Measurements from ENCODE around the gene SMAD7.

SMAD7 gene

DNA sequence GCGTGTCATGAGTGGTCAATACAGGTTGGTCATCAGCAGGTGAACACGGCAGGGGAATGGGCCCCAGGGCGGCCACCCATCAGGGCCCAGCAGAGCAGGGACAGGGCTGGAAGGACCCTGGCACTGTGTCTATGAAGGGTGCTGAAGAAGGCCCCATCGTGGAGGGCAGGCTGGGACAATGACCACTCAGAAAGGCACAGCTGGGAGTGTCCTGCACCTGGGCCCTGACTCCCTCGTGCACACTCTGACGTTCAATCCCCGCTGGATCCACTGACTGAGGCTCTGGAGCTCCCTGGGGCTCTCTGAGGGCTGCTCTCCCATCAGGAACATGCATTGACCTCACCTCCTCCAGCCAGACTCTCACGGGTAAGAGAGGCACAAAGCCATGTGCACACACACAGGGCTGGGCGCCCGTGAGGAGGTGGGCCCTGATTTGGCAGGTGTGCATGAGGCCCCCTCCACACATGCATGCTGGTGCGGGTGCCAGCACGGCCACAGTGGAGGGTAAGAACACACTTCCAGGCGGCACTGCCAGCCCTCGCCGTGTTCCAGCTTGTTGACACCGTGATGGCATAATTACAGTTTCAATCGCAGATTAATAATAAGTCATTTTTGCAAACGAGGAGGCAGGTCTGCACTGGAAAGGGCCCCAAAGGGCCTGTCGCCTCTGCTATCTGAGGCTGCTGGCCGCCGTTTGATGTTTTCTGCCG, 58.5 kb downstream of the SMAD7 start:
- no peak for DNase-seq

DNA sequence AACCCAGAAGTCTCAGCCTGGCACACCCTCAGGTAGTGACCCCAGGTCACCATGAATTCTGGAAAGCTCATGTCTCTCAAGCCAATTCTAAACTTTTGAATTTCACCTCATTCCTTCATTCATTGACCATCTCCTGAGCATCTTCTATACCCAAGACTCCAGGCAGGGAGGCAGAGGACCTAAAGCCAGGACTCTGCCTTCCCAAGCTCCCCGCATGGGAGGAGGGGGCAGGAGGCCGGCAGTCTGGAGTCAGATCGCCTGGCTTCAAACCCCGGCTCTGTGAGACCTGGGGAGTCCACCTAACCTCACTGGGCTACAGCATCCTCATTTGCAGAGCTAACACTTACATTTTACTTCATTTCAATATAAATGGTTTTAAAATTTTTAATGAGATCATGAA, 59.0 kb downstream of the SMAD7 start:
- DNase-seq, result no peak

DNA sequence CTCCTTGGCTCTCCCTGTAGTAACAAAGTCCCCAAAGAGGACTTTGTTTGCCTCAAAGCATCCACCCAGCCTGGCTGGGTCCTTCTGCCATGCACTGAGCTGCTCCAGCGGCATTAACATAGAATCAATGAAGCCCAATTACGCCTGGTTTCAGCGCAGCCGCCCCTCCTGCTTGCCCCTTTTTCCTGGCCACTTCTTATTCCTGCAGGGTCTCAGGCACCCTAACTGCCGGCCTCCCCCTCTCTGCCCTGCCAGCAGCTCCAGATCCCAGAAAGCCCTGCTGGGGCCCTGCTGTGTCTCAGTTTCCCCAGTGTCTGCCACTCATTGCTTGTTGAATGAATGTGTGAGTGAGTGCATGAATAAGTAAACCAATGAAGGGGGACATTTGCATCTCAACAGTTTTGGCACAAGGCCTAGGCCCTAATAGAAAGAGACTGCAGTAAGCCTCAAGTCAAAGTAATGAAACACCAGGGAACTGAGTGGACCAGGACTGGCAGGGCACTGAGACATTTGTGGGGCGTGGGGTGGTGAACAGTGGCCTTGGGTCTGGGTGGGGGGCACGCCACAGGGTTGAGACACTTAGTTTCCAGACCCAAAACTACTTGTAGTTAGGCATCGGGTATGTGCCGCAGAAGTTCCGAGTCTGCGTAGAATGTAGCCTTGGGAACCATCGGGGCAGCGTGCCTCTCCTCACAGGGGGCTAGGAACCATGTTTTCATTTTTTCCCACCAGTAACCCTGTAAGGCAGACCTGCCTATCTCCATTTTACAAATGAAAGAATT, 60.6 kb downstream of the SMAD7 start:
- peak; percentile 4 for DNase-seq

DNA sequence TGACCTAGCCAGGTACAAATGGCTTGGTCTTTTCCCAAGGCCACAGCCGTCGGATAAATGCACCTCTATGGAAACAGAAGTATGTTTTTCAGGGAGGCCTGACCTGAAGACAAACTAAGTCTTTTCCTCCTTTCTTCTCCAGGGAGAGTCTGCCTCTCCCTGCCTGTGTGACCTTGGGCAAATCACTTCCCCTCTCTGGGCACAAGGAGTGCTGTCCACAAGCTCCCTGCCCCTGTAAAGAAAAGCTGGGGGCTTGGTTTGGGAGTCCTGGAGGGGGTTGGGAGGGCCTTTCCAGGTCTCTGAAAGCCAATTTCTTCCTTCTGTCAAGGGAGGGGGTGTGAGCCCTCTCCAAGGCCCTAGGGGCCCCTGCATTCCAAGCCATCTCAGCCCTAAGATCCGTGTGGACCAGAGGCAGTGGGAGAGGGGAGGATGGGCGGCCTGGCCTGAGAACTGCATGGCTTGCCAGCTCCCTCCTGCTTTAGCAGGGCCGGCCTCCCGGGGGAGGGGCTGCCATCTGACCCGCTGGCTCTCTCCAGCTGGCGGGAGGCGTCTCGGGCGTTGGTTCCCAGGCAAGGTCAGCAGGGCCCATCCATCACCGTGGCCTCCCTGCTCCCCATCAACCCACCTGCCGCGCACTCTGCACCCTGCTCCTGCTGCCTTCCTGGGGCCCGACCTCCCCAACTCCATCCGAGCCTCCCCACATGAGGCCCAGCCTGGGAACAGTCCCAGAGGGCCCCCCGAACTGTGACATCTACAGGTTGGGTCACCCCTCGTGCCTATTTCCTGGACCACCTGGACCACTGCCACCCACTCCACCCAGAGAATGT, 61.4 kb downstream of the SMAD7 start:
- DNase-seq, result peak; percentile 3

DNA sequence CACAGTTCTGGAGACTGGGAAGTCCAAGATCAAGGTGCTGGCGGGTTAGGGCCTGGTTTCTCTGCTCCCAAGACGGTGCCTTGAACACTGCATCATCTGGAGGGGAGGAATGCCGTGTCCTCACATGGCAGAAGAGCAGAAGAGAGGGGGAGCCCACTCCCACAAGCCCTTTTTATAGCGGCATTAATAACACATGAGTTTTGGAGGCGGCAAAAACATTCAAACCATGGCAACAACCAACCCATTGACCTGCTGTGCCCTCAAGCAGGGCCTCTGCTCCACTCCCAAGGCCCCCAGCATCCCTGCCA, 62.0 kb downstream of the SMAD7 start:
- DNase-seq, result peak; percentile 0

DNA sequence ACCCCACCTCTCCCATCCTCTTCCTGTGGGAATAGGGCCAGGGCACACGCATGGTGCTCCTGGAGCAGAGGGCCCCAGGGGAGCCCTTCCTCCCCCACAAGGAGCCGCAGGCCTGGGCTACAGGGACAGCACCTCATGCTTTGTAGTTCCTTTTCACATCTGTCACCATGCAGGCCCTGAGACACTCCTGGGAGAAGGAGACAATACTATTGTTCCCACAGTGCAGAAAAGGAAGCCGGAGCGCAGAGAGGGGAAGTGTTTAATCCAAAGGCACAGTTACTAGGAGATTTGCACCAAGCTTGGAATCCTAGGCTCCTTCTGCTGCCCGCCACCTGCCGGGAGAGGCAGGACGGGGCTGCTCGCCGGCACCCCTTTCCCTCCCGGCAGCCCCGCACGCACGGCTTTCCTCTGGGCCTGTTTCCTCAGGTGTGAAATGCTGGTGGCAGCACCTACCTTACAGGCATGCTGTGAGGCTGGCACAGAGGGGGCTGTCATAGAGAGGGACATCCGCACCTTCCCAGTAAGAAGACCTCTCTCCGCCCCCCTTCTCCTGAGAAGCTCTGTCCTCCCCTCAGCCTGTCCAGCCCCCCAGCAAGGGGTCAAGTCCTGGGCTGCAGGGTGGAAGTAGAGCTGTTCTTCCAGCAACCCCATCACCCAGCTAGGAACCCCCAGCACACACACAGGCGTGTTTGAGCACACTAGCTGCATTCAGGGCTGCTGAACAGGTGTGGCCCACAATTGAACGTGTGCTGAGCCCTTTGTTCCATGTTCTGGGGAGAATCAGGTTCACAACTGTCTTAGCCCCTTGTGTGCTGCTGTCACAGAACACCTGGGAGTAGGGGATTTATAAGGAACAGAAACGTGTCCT, 62.6 kb downstream of the SMAD7 start:
- peak; percentile 2 for DNase-seq

DNA sequence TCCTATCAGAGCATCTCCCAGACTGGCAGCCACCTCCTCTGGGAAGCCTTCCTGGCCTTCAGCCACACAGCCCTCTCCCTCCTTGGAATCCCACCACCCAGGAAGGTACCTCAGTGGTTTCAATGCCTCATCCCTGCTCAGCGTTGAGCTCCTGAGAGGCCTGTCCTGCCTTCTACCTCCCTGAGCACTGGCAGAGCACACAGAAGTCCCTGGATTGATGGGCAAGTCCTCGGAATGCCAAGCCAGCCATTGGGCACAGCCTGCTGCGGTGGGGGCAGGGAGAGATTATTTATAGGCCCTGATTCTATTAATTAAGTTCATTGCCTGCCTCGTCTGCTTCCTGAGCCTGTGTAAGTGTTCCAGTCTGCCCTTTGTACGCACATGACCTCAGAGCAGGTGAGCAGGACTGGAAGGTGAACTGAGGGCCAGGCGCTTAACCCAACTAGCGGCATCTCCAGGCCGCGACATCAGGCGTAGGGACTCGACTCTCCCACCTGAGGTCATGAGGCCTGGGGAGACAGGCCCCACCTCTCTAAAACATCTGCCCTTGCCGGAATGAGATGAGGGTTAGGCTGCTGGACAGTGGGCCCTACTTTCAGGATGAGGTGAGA, 63.4 kb downstream of the SMAD7 start:
- DNase-seq, result peak; percentile 3

DNA sequence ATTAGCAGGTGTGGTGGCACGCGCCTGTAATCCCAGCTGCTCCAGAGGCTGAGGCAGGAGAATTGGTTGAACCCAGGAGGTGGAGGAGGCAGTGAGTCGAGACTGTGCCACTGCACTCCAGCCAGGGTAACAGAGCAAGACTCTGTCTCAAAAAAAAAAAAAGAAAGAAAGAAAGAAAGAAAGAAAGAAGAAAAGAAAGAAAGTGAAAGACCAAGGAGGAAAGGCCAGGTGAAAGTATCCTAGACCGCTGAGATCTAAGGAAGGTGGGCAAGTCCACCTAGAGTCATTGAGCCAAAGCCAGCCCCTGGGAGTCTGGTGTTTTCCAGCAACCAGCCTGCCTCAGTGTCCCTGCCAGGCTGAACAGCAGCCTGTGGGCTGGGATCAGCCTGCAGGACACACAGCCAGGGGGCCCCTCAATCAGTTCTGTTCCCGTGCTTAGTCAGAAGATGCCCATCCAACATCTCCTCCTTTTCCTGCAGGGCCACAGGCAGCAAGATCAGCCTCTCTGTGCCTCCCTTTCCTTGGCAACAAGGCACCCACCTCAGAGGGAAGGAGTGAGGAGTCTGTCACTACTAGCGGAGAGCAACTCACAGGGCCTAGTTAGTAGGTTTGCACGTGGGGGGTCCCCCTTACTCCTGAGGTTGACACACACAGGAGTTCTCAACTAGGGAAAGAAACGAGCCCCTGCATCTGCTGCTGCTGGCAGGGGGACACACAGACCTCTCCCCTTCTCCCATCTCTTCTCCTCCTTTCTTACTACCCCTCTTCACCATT, 64.1 kb downstream of the SMAD7 start:
- DNase-seq, result peak; percentile 0

DNA sequence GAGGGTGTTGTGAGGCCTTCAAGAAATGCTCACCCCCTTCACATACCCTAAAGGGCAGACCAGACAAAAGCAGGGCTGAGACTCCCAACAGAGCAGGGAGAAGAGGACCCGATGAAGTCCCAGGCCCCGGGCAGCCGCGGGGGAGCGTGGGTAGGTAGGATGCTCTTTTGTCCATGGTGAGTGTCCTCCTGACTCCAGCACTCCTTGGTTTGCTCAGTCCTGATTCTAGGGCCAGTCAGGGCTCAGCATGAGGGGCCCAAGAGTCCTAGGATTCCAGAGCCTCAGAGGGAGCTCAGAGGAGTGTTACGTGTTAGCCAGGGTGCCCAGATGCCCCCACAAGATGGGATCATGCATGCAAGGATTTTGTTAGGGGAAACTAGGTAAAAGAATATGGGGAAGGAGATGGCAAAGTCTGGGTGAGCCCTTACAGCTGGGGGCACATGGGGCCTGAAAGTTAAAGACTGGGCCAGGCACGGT, 64.8 kb downstream of the SMAD7 start:
- DNase-seq, result no peak

DNA sequence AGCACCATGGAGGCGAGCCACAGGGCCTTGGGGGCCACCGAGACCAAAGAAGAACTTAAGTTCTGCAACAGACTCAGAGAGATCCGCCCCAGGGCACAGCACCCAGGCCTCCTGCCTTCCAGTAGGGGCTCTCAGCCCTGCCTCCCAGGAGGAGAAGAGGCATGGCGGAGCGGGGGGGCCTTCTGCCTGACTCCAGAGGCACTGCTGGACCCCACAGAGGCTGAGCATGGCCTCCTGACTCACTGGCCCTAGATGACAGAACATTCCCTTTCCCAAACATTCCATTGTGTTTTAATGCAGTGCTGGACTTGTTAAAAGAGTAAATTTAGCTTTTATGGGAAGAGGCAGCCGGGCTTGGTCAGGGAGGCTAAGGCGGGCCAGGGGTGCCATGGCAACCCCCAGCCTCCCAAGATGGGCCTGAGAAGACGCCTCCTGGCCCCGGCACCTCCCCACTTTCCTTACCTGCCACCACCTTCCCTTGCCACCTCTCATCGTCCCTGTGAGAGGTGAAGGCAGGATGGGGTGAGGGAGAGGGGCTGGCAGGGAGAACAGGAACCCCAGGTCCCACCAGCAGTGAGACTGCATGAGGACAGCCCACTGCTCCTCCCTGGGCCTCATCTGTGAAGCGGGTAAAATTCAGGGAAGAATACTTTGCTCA, 65.4 kb downstream of the SMAD7 start:
- no peak for DNase-seq

DNA sequence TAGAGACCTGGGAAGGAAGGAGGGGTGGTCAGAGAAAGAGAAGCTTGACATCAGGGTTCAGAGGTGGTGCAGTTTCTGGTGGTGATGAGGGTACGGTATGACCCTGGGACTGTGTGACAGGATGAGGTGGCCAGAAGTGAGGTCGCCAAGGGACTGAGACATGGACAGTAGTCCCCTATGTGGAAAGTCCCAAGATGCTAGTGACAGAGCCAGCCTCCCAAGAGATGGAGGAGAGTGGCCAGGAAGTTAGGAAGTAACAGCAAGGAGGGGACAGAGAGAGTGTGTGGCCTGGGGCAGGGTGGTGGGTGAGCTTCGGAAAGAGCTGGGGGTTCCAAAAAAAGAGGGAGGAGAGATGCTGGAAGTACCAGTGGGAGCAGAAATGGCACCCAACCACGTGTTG, 66.0 kb downstream of the SMAD7 start:
- no peak for DNase-seq

DNA sequence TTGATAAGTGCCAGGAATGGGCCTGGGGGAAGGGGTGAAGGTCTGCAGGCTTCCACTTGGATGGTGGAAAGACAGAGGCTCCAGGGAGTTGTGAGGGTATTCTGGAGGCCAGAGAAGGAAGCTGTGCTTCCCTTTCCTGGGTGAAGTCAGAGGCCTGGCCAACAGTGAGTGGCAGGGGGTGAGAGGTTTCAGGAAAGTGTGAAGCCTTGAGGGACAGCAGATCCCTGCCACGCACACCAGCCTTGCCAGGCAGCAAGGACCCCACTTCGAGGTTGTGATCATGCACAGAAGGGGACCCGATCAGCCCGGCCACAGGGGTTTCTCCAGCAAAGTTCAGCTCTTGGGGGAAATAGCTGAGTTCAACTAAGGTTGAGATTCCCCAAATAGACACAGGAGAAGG, 66.5 kb downstream of the SMAD7 start:
- no peak for DNase-seq

DNA sequence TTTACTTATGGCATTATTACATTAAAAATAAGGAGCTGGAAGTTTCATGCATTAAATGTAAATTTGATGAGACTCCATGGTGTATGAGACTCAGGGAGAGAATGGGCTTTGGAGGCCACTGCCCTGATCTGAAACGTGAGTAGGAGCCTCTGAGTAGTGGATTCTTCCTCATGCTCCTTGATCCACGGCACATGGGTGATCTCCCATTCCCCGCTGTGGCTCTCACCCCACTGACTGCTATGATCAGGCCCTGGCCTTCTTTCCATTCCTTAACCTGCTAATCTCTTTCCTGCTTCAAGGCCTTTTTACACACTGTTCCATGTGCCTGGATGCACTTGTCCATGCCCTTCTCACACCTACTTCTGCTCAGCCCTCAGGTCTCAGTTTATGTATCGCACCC, 68.4 kb downstream of the SMAD7 start:
- DNase-seq, result no peak

DNA sequence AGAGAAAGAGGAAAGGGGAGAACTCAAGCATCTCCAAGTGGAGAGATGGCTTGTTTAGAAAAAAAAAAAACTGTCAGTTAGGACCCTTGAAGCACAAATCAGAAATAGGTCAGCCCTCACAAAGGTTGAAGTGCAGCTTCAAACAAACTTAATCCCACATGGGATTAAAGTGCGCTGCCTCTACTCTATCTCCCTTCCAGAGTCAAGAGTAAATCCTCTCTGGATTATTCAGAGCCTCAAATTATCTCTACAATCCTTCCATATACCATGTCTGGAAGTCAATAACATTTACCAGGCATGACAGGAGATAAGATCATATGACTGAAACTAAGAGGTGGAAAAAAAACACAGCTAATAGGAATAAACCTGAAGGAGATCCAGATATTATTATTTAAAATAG, 69.8 kb downstream of the SMAD7 start:
- no peak for DNase-seq

DNA sequence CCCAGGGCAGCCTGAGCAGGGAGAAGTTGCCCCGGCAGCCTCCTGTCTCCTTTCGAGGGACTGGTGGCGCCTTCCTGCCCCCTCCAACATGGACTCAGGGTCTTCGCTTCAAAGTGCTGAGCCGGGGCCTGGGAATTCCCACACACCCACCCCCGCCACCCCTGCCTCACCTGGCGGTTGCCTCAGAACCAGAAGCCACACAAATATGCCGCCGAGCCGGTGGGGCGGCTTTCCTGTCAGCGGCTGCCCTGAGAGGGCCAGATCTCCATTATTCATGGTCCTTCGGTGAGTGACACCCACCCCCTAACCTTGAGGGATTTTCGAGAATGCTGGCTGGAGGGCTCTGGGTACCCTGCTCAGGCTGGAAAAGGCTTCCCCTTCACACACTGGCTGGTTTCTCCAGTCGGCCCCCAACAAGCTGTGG, 71.7 kb downstream of the SMAD7 start:
- no peak for DNase-seq

DNA sequence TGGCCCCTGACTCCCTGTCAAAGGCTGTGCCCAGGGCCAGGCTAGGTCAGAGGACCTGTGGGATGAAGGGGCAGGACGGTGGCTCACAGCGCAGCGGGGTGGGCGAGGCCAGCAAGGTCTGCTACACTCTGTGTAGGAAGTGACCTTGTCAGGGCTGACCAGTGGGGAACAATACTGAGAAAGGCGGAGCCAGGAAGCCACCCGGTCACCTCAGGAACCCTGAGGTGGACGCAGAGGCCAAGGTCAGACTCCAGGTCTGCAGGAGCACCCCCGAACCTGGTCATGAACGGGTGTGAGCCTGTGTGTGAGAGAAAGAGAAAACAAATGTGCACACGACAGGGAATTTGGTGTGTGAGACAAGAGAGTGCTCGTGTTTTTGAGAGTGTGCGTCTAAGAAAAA, 72.3 kb downstream of the SMAD7 start:
- no peak for DNase-seq

DNA sequence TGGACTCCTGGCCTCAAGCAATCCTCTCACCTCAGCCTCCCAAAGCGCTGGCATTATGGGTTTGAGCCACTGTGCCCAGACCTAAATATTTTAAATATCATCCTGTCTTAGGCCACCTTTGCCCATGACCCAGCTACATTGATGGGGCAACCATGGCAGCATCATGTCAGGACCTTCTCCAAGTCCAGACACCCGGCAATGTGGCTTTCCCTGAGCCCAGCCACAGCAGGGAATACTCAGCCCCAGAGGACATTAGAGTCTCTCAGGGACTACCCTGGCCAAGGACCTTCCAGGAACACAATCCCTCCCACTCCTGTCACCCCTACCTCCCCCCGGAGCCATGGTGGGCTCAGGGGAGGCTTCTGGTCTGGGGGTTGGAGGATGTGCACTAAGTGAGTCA, 72.8 kb downstream of the SMAD7 start:
- no peak for DNase-seq

DNA sequence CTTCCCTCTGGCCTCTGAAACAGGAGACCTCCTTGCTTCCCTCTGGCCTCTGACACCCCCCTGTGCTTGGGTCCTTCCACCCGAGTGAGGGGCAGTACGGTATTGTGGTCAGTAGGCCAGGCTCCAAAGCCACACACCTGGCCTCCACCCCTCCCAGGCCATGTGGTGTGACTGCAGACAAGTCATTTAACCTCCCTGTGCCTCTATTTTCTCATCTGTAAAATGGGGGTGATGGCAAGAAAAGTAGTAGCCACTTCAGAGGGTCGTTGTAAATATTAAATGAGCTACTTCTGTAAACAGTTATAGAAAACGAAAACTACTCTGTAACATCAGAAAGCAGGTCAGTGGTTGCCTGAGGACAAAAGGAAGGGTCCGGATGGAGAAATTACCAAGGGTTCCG, 74.2 kb downstream of the SMAD7 start:
- no peak for DNase-seq

DNA sequence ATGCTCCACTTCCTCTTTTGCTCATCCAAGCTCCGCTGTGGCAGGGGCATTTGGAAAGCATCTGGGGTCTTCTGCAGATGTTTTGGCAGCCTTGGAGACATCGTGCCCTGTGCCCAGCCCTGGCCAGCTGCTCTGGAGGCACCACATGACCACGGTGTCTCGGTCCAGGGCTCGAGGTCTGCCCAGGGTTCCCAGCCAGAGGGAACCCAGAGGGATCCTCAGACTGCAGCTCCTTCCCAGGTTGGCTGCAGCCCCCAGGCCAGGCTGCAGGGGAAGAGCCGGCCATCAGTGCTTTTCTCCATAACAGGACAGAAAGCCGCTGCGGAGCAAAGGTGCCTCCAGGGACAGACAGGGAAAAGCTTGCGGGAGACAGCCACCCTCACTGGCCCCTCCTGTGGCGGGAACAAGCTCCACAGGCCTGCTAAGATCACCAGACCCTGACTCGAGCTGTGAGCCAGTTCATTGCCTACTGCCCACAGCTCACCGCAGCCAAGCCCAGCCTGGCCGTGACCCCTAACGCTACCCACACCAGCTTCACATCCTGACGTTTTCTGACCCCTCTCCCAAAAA, 74.7 kb downstream of the SMAD7 start:
- no peak for DNase-seq

DNA sequence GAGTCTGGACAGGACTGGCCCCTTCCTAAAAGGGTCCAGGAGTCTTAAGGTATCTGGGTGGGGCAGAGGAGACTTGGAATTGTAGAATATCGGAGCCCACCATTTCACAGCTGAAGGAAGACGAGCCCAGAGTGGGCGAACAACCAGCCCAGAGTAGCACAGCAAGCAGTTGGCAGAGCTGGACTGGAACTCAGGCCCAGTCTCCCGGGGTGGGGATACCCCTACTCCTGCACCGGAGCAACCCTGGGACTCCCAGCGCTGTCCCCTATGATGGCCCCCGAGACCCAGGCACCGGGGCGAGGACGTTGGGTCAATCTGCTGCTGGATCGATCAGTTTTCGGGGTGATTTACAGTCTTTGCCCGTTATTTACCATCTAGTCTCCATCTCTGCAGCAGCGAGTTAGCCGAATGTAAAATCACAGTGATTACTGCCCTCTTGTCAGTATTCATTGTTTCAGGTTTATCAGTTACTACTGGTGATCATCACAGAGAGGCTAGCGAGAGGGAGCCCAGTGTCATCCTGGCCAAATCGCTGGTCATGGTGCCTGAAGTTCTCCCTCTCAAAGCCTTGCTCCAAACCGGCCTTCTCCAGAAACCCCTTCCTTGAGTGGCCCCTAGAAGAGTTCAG, 75.3 kb downstream of the SMAD7 start:
- DNase-seq, result no peak

All from activated naive CD4-positive, alpha-beta T cell treated with anti-CD3 and anti-CD28 coated beads, Interleukin-2, amount 50 U/mL, for 16 hours (primary cell).